NCI-H1694 treated with DMSO at 0.1 percent for 48 hours (cell line): ENCODE data around the gene ABI1.
A peak's percentile ranks its signal among the peaks of the same experiment; 100 is the strongest.
"Not testable (repeated sequence)": the region's sequence is repeated elsewhere in the genome, so short reads cannot be mapped to it uniquely, and the experiment has no call there.

ENCODE experiments used
- DNase-seq: peaks from one replicate; lab custom pipeline; 2025; lab: John Stamatoyannopoulos, UW

Gene ABI1

DNA sequence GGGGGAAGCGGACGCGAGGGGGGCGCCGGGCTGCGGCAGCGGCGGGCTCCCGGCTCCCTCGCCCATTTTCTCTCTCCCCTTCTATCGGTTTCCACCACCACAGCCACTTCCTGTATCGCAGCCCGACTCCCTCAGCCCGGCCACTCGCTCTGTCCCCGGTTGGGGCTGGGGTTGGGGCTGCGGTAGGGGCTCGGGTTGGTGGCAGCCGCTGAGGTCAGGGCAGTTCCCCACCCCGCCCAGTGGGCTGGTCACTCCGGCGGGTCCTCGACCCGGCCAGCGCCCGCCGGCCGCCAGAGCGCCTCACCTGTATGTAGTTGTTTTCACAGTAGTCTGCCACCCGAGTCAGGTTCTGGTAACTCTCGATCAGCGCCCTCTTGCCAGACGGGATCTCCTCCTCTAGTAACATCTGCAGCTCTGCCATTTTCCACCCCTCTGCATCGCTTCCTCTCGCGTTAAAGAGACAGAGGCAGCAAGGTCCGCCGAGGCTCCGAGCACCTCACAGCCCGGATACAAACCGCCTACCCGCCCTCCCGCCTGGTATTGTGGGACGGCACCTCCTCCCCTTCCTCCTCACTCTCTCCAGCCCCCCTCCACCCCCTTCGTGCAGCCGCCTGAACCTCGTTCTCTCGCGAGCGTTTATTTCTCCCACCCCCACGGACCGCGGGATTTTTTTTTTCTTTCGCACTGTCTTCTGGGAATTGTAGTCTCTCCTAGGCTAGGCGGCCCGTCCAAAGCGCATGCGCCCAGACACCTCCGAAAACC, at the start of gene ABI1:
TSS of gene ABI1 (minus strand) at position 516 of the 762 bp plus-strand sequence. CDS start at position 421, 95 bp downstream.
- peak; percentile 96 for DNase-seq

GRCh38 chr10:26909753-26910152, 49.0 kb upstream of the ABI1 start:
- DNase-seq: no peak

DNA sequence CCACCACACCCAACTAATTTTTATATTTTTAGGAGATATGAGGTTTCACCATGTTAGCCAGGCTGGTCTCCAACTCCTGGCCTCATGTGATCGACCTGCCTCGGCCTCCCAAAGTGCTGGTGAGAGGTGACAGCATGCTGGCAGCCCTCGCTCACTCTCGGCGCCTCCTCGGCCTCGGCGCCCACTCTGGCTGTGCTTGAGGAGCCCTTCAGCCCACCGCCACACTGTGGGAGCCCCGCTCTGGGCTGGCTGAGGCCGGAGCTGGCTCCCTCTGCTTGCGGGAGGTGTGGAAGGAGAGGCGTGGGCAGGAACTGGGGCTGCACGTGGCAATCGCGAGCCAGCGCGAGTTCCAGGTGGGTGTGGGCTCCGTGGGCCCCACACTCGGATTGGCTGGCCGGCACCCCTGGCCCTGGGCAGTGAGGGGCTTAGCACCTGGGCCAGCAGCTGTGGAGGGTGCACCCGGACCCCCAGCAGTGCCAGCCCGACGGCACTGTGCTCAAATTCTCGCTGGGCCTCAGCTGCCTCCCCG, 44.6 kb upstream of the ABI1 start:
- not testable (repeated sequence) for DNase-seq

- DNase-seq: no peak
Measured at GRCh38 chr10:26903431-26904217, 42.9 kb upstream of the ABI1 start.

- DNase-seq: not testable (repeated sequence)
Measured at GRCh38 chr10:26892306-26892923, 31.7 kb upstream of the ABI1 start.

DNA sequence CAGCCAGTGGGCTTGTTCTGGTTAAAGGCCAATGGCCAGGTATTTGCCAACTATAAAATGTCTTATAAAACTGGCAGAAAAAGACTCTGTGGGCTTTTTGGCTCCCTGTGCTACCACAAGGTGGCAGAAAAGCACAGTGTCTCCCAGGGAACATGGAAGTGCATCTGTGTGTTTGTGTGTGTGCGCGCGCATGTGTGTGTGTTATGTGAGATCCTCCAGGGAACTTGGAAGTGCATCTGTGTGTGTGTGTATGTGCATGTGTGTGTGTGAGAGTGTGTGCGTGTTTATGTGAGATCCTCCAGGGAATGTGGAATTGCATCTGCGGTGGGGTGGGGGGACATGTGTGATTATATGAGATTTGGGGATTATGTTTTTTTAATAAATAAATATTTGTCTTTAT, 30.2 kb upstream of the ABI1 start:
- DNase-seq: peak; percentile 38

- no peak for DNase-seq
Measured at GRCh38 chr10:26887611-26888215, 27.0 kb upstream of the ABI1 start.

- peak; percentile 63 for DNase-seq
Measured at GRCh38 chr10:26881600-26882331, 21.0 kb upstream of the ABI1 start.

DNA sequence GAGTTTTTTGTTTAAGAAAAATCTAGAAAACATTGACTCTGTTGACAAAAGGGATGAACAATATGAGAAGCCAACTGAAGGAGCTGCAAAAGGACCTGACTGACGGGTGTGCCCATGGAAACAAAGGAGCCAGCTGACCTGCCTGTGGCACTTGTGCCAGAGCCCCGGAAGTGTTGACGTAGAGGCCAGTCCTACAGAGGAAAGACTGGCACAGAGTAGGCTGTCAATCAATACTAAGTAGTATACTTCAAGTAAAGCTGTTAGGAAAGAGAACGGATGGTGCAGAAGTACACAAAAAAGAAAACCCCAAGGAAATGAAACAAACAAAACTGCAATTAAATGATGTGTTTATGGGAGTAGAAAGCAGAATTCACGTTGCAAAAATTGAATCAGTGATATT, 19.0 kb upstream of the ABI1 start:
- no peak for DNase-seq

- DNase-seq: no peak
Measured at GRCh38 chr10:26870766-26871165, 10.0 kb upstream of the ABI1 start.

- no peak for DNase-seq
Measured at GRCh38 chr10:26869528-26869927, 8.8 kb upstream of the ABI1 start.

GRCh38 chr10:26863351-26864076, 2.8 kb upstream of the ABI1 start:
- DNase-seq: no peak

DNA sequence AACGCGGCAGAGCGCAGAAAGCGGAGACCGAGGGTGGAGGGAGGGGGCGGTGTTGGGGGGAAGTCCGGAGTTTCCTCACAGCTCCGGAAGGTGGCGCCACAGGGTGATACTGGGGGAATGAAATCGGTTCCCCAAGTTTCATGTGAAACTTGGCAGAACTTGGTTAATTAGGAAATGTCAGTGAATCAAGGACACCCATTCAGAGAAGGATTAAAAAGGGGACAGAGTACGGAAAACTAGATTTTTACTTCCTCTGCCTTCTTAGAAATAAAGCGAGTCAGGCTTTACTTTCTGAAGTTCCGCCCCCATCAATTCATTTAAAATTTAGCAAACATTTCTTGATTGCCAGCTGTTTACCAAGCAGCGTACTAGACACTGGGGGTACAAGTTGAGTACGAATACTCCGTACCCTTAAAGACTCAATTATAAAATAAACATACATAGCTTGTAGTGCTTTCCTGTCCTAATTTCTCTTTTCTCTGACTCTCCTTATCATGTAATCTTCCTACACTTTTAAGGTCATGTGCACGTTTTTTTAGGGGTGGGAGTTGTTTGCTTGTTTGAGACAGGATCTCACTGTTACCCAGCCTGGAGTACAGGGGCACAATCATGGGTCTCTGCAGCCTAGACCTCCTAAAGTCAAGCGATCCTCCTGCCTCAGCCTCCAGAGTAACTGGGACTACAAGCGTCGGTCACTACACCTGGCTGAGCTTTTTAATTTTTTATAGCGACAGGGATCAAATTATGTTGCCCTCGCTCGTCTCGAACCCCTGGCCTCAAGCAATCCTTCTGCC, 644 bp upstream of the ABI1 start:
- DNase-seq: no peak

GRCh38 chr10:26860102-26860442, 686 bp downstream of the ABI1 start:
- no peak for DNase-seq

- DNase-seq: no peak
Measured at GRCh38 chr10:26859241-26860101, 1.3 kb downstream of the ABI1 start.

GRCh38 chr10:26858707-26859034, 2.1 kb downstream of the ABI1 start:
- DNase-seq: no peak

GRCh38 chr10:26857991-26858706, 2.6 kb downstream of the ABI1 start:
- DNase-seq: no peak

DNA sequence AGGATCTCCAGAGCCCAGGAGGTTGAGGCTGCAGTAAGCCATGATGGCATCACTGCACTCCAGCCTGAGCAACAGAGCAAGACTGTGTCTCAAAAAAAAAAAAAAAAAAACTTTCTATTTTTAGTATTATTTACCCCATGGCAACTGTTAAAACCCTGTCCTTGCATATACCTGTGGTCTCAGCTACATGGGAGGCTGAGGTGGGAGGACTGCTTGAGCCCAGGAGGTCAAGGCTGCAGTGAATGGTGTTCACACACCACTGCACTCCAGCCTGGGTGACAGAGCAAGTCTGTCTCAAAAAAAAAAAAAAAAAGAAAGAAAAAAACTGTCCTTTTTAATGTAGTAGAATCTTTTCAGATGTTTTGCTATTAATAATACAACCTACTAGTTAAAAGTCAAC, 3.2 kb downstream of the ABI1 start:
- not testable (repeated sequence) for DNase-seq

DNA sequence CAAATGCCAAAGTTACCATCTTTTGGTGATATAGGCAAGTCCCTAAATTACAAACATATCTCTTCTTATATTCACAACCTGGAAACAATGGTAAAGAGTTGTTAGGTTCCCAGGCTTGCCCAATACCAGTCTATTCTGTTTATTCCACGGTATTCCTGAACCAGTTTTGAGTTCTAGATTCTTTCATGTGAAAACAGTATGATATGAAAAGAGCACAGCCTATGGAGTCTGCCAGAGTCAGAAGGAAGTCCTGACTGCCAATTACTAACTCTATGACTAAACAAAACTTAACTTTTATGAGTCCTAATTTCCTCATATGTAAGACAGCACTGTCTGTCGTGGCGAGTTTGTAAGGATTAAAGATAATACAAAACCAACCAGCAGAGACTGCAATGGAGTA, 5.6 kb downstream of the ABI1 start:
- DNase-seq: no peak
